ENCODE data around the gene RAP2A.

Gene RAP2A

GRCh38 chr13:97433727-97434396, at the start of gene RAP2A:
TSS of gene RAP2A (plus strand) at chr13:97434169. CDS start at chr13:97434471, 302 bp downstream.
- DNase-seq = peak; percentile 96

DNA sequence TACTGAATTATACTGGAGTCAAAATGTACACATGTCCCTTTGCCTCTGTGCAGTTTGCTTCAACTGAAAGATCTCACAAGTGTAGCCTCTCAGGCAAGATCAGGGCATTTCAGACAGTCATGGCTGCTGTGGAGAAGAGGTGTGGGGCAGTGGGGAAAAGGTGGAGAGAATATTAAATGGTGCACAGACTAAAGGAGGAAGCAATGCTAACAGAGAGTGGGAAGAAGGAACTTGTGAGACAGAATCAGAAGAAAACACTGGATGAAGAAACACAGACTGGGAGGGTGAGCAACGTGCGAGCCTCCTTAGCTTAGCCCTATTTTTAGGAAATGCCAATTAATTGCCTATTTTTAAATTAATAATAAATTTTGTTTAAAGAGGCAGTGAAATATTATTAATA, 49.6 kb upstream of the RAP2A start:
- no peak for DNase-seq

- DNase-seq = no peak
Observed at GRCh38 chr13:97385146-97385545, 48.8 kb upstream of the RAP2A start.

DNA sequence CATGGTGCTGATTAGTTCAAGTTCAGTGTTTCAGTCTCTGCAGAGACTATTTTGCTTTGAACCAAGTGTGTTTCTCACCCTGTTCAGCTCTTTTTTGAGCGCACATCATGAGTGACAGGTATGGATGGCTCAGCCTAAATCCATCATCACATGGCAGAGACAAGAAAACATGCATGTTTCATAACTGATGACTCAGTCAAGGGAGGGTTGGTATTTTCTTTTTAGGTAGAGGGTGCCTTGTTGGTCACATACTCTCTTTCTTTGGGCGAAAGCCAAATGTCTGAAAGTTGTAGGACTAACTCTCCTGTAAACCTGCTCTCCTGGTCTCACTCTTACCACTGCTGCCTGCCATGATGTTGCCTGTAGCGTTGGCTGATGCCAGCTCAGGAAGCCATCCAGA, 48.1 kb upstream of the RAP2A start:
- DNase-seq = no peak

DNA sequence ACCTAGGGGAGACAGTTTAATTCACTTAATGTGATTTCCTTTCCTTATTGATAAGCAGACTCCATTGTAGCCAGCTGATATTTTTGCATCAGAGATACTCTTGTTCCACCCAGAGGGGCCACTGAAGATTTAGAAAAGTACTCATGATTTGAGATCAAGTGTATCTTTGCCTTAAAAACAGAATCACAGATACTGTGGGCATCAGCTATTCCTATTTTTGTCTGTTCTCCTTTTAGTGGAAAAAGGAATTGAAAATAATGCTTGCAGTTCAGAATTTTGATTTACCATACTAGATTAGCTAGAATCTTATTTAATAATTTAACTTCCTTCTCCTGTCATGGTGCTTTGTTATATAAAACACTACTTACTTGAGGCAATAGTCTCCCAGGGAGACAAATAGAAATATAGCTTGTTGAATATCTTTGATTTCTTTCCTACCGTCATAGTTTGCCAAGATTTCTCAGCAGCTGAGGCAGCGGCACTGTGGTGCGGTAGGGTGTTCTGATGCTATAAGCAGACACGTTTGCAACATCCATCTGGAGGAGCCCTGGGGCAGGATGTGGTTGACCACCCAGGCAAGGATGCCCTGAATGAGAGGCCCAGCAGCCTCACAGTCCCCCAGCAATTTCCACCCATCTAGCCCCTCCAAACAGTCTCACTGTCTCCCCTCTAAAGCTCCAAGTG, 47.0 kb upstream of the RAP2A start:
- DNase-seq = no peak

DNA sequence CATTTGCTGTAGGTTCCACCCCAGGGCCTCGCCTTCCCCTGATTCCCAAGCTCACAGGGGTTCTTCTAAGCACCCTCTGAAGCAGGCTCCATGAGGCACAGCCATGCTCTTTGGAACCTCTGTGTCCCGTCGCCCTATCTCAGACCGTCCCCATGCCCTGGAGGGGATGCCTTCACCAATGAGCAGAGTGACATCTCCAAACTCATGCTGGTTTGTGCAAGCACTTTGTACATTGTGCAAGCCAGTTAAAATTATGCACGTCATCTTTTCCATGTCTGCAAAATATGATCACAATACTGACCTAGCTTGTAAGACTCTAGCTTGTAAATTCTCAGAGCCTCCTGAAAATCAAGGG, 46.5 kb upstream of the RAP2A start:
- DNase-seq = no peak

DNA sequence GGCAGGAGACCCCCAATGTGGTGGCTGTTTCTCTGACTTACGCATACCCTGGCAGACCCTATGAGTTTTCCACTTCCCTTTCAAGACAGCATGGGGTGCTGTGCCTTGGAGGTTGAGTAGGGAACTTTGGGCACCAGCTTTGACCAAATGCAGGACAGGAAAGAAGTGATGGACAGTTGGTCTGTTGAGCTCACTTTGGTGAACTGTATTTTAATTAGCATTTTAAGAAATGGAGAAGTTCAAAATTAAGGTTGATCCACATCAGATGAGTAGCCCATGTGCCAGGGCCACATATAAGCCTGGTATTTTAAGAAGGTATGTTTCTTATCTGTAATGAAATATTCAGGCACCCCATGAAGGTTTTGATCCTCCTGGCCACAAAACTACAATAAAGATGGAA, 46.1 kb upstream of the RAP2A start:
- DNase-seq = no peak

DNA sequence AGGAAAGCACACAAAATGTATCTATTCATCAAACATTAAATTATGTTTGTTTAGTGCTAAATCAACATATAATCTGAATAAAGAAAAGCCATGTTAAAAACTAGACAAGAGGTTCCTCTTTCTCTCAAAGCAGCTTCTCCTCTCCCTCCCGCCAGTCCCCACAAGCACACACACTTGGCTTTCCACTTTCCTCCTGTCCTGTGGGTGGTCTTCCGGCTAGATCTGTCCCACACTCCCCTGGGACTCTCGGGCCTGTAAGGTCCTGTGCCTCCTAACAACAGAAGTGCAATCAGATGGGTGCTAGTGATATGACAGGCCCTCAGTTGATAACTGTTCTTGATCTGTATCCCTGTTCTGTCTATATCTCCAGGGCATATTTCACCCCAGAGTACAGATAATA, 45.6 kb upstream of the RAP2A start:
- DNase-seq = no peak

DNA sequence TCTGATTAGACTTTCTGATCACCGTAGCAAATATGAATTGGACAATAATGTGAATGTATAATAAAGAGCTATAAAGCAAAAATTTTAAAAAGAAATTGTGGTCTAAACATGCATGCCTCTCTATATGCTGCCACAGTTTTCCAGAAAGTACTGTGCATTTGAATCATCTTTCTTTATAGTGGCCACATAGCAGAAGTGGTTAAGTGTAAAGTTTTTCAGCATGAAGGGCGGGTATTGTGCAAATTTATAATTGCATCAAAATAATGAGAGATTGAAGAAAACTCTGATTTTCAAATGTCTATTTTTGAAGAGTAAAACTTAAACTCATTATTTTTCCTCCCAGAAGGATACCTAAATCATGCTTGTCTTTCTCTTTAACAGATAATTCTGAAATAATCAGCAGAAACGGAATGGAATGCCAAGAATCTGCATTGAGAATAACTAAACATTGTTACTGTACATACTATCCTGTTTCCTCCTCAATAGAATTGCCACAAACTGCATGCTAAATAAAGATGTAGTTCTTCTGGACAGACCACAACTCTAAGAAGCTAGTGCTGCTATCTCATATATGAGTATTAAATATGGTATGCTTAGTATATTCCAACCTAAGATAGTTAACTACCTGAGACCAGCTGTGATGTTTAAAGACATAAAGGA, 42.9 kb upstream of the RAP2A start:
- no peak for DNase-seq

- DNase-seq = no peak
Observed at GRCh38 chr13:97392020-97392419, 41.9 kb upstream of the RAP2A start.

DNA sequence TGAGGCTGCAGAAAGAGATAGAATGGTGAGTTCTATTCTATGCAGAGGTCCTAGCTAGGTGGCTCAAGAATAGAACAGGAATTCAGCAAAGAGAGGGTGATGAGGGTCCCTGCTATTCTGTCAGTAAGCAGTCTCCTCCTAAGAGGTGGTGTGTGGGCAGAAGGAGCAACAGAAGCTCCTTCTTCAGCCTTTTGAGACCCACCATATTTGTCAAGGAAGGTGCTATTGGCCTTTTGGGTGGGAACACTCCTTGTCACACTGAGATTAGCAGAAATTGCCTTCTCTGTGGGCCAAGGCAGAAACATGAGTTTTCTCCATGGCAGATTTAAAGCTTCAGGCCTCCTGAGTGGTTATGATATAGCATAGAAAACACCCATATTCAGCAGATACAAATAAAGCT, 39.4 kb upstream of the RAP2A start:
- no peak for DNase-seq

- no peak for DNase-seq
Observed at GRCh38 chr13:97395447-97396136, 38.4 kb upstream of the RAP2A start.

GRCh38 chr13:97397267-97397666, 36.7 kb upstream of the RAP2A start:
- DNase-seq = no peak

DNA sequence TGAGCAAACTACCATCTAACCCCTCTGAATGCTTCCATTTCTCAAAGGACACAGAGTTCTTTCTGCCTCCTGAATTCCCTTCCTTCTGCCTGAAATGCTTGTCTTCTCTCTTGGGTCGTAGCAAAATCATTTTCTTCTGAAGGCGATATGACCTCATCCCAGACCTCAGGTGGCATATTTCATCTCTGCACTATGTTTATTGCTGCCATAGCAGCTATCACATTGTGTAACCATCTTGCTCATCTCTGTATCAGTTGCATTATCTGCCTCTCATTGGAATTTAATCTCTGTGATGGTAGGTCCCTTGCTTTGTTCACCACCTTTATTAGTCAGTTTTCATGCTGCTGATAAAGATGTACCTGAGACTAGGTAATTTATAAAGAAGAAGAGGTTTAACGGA, 32.5 kb upstream of the RAP2A start:
- DNase-seq = no peak

DNA sequence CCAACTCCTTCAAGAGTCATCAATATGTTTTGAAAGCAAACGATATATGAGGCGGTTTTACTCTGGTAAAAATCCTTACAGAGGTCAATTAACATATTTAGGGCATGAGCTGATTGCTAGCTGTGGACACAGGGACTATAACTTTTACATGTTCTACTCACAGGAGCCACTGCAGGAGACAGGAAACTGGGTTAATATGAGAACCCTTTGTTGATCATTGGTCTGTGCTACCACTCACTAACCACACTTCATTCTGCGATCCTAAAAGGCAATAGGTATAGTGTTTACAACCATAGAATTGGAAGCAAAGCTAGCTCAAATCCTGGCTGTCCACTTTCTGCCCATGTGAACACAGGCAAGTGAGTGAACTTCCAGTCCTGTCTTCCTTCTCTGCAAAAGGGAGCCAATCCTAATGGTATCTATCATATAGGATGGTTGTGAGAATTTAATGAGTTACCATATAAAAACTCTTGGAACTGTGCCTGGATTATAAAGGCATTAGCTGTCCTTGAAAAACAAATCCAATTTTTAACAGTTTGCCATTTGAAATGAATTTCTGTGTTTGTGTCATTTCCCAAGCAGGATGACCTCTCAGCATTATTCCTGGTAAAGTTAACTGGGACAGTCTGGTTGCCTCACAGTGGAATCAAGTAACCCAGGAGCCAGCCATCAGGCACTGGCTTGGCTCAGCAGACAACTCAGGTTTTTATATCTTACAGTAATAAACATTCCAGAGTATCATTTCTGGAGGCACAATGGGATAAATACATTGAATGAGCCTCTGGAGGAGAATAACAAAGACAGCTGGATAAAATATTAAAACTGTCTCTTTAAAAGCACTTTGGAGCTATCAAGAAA, 29.8 kb upstream of the RAP2A start:
- DNase-seq = no peak

DNA sequence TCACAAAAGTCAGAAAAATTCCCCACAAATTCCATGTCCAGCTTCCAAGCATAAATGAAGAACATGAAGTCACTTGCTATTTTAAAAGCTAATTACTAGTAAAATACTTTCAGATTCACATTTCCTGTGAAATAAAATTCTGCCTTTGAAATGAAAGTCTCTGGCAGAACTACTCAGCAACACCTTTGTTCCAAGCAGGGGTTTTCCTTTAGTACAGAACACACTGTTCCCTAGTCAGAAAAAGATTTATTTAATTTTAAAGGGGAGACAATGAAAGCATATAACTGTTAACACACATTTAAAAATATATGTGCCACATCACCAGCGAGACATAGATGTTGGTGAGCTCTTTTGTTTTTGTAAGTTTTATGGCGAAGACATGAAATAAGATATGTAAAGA, 26.4 kb upstream of the RAP2A start:
- DNase-seq = no peak

GRCh38 chr13:97408938-97409337, 25.0 kb upstream of the RAP2A start:
- DNase-seq = no peak

- DNase-seq = no peak
Observed at GRCh38 chr13:97411984-97412383, 22.0 kb upstream of the RAP2A start.

DNA sequence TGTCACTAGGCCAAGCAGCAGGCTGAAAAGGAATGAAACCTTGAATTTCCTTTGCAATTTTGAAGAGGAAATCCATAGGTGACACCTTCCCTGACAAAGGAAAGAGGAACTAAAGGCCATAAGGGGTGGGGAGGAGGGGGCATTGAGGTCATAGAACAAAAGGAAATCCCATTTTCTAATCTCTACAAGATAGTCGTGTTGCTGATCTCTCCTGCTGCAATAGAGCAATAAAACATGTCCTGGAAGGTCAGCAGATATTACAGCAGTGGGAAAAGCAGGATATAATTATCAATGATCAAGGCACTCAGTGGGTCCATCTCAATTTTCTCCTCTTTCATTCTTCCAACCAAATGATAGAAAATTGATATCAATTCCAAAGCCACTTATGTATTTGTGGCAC, 20.3 kb upstream of the RAP2A start:
- DNase-seq = no peak

DNA sequence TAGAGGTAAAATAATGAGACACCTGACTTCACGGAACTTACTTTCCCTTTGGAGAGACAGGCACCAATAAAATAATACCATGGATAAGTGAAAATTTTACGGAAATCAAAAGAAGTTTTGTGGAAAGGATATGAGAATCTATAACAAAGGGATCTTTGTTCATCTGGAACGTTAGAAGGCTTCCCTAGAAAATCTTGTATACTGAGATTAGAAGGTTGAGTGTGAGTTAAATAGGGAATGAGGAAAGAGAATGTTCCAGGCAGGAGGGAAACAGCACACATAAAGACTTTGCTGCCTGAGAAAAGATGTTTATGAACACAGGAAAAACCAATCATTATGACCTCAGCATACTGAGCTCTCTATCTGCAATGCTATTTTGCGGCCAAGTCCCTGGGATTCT, 19.6 kb upstream of the RAP2A start:
- DNase-seq = no peak

DNA sequence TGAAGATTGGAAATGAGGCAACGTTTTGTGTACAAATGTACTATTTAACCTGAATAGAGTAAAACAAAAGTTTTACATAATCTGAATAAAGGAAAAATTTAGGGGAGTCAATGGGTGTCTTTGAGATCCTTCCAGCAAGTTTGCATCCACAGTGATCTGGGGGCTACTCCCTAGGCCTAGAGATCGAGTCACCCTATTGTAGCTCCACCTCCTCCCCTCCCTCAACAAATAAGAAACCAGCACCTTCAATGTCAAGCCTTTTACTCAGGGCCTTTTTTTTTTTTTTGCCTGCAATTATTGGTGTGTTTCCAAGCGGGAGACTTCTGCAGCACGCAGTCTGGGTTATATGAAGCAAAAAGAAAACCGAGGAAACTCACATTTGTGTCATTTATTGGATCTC, 16.3 kb upstream of the RAP2A start:
- DNase-seq = no peak

DNA sequence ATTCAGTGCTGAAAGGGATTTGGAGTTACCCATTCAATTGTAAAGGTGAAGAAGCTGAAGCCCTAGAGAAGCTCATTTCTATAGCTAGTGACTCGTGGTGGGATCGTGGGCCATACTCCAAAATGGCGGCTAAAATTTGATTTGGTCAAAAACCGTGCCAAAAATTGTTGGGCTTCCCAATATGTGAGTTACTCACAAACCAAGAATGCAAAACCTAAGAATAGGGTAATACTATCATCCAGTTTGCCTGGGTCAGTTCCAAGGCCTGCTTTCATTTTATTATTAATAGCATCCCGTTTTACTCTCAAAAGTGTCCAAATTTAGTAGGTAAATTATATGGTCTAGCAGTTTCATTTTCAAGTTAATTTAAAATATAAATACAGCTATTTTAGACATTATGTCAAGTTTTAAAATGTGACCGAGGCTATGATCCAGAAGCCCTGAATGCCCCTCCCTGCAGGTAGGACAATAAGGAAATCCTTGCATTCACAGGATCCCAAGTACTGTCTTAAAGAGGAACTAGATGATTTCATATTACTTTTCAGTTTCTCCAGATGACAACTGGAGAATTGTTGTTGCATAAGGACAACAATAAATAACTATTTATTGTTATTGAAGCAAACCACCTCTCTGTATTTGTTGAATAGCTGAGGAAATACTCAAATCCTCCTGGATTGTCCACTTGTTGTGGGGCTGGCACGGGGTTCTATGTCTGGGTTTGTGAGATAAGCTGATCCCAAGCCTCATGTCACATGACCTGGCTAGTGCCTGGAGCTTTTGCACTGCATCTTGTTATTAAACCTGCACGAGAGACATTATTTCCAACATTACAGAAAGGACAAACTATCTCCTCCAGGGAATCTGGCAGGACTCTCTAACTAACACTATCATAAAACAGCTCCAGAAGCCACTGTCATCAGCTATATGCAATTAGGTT, 11.6 kb upstream of the RAP2A start:
- no peak for DNase-seq

Data from NCI-H1092 treated with DMSO at 0.1 percent for 48 hours (cell line).